ENCODE results near the gene HDAC1.

The HDAC1 gene

DNA sequence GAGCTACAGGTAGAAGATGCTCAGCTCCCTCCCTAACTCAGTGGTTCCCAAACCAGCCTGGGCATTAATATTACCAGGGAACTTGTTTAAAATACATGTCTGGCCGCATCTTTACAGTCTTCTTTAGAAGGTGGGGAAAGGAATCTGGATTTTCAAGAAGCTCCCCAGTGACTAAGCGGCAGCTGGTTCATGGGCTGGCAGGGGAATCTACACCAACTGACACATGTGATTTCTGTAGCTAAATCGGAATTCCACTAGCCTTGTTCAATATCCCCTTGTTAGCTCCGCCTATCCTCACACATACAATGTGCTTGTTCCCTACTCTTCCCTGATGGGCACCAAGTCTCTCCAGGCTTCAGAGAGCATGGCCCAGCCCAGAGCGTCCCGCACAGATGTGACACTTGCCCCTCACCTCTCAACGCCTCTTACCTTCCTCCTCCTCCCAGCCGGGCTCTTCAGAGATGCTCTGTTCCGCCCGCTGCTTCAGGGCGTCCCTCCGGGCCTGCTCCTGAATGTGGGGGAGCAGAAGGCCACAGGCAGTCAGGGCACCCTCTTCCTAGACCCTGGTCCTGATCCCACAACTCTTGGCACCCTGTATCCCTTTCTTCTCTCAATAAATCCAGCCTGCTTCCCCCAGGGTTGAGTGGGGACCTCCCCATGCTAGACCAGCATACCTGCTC is 85.8 kb downstream of the HDAC1 start:
- DNase-seq, result no peak

GRCh38 chr1:32380057-32380456 is 88.2 kb downstream of the HDAC1 start:
- no peak for DNase-seq

Data from effector CD4-positive, alpha-beta T cell (primary cell).